NCI-H1930 (cell line): ENCODE data around the gene FAM168B.

Experiments
- DNase-seq, 2 experiments: peaks; one replicate each; lab custom pipeline; 2025; lab: John Stamatoyannopoulos, UW

The FAM168B gene

DNA sequence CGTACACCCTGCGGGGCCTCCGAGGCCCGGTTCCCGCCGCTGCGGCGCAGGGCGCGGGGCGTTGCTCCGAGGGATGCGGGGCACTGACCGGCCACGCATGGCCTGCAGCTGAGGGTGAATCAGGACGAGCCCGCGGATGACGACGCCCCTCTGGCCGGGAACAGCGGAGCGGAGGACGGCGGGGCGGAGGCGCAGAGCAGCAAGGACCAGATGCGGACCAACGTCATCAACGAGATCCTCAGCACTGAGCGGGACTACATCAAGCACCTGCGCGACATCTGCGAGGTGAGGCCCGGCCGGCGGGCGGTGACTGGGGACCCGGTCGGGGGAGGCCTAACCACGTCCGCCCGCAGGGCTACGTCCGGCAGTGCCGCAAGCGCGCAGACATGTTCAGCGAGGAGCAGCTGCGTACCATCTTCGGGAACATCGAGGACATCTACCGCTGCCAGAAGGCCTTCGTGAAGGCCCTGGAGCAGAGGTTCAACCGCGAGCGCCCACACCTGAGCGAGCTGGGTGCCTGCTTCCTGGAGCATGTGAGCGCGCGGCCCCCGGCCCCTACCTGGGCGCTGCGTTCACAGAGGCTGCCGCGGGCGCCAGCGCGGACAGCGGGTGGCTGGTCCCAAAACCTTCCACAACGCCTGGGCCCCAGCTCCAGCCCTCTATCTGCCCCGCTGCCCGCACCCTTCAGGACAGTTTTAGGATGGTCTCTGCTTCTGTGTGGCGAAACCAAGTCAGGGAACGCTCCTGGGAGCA, 53.2 kb downstream of the FAM168B start:
- DNase-seq, result no peak

- no peak for DNase-seq
These were observed 53.7 kb downstream of the FAM168B start for GRCh38 chr2:131039535-131039907.

DNA sequence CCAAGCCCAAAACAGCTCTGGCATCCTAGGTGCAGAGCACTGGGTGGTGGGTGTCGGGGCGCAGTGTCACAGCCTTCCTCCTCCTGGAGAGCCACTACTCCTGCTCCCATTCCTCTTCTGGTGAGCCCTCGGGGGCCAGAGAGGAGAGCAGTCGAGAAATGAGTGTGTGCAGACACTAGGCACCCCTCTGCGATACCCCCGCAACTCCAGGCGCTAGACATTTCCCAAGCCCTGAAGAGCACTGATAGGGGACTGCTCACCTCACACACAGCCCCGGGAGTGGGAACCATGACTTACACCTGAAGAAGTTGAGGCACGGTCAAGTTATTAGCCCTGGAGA, 54.2 kb downstream of the FAM168B start:
- DNase-seq, result no peak

GRCh38 chr2:131038258-131039100, 54.8 kb downstream of the FAM168B start:
- no peak for DNase-seq

DNA sequence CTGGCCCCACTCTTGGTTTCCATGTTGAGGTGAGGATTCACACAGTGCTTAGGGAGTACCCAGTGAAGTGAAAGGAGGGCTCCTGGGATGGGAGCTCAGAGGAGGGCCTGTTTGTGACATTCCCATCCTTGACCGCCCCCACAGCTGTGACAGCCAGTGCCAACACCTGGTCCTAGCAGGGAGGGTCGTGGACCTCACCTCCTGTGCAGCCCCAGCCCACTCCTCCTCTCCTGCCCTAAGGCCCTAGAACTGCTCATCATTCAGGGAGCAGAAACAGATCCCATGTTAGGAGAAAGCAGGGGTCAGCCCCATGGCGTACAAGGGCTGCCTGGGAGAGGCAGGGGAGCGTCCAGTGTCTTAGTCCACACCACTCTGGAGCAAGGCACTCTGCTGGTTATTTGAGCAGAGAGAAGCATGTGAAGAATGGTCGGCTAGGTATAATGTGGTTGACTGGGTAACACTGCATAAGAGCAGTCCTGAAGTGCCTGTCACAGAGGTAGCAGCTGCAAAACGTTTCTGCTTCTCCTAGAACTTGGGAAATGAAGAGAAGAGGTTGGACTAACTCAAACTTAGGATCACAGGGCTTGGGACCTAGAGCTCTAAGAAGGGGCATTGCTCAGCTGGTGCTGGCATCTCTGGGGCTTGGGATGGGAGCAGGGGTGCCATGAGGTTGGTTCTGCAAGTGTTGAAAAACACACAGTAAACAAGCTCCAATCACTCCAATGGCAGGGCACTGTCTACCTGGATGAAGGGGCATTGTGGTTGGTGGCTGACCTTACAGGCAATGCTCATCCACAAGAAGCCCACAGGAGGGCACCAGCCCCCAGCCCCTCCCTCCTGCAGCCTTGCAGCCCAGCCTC, 55.6 kb downstream of the FAM168B start:
- no peak for DNase-seq

GRCh38 chr2:131036696-131037397, 56.4 kb downstream of the FAM168B start:
- no peak for DNase-seq

- DNase-seq, result no peak
These were observed 57.0 kb downstream of the FAM168B start for GRCh38 chr2:131036269-131036668.

GRCh38 chr2:131035826-131036231, 57.4 kb downstream of the FAM168B start:
- no peak for DNase-seq

DNA sequence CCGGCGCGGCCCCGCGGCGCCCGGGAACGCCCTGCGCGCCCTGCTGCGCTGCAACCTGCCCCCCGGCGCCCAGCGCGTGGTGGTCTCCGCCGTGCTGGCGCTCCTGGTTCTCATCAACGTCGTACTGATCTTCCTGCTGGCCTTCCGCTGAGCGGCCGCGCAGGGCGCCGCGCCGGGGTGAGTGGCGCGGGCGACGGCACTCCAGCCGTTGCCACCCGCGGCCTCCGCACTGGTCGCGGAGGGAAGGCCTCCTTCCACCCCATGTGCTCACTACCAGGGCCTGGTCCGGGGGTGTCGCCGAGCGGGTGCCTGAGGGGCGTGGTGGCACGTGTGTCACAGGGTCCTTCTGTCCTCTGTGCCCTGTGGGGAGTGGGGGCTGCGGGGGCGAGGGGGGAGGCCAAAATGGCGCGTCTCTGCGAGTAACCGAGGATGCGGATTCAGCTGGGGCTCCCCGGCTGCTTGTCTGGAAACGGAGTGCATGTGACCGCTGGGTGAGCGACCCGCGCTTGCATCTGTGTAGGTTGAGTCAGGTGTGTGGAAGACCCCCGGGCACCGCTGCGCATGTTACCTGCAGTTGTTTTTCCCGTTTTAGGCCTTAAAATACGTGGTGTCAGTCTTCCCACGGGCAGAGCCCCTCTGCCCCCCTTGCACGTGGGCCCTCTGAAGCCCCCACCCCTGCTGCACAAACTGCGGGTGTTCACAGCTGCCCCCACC, 58.0 kb downstream of the FAM168B start:
- no peak for DNase-seq

GRCh38 chr2:131034122-131035051, 58.9 kb downstream of the FAM168B start:
- DNase-seq, result peak; percentile 37 to 38

DNA sequence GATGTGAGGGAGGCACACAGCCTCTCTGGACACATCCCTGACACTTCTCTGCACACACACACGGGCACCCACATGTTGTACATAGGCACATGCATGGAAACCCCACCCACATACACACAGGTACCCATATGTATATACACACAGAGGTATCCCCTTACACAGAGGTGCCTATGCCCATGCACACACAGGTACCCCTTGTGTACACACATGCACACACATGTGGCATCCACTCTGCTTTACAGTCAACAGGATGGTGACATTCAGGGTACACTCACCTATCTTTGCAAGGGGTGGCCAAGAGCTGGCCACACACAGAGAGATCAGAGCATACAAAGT, 59.5 kb downstream of the FAM168B start:
- DNase-seq, result no peak

DNA sequence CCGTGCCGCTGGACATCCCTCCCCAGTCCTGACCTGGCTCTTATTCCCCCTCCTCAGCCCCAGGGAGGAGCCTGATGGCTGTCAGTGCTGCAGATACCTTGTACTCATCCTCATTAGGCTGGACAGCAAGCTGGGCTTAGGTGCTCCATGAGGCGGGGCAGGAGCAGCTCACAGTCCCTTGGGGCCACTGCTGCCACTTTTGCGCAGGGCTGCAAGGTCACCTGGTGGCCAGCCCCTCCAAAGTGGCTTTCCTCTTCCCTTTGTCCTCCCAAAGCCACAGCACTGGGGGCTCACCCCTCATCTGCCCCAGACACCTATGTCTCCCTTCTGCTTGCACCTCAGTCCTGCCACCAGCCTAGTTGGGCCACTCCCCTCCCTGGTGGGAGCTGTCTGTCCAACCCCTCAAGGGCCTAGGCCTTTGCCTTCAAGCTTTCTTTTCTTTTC, 60.8 kb downstream of the FAM168B start:
- DNase-seq, result no peak

GRCh38 chr2:131031875-131032274, 61.4 kb downstream of the FAM168B start:
- DNase-seq, result no peak

GRCh38 chr2:131031431-131031841, 61.8 kb downstream of the FAM168B start:
- no peak for DNase-seq

GRCh38 chr2:131030478-131030971, 62.7 kb downstream of the FAM168B start:
- DNase-seq, result no peak

GRCh38 chr2:131029812-131030211, 63.4 kb downstream of the FAM168B start:
- no peak for DNase-seq

GRCh38 chr2:131027566-131028528, 65.4 kb downstream of the FAM168B start:
- no peak for DNase-seq

DNA sequence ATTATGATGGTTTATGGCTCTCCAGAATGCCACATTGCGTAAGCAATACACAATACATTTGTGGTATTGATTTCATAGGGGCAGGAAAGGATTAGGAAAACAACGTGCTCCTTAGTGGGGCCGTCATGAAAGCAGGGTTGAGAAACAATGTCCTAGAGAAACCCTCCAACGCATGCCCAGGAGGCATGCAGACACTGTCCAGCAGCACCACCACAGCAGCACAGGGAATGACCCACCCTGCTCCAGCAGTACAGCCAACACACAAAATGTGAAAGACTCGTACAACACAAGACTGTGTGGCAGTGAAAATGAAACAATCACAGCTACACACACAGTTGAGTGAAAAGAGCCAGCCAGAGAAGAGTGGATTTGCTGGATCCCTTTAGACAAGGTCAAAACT, 66.3 kb downstream of the FAM168B start:
- DNase-seq, result no peak

- DNase-seq, result no peak
These were observed 69.5 kb downstream of the FAM168B start for GRCh38 chr2:131023758-131024157.
